VCaP (cell line): ENCODE measurements around the gene WDR26.

Experiments
- H3K27ac ChIP-seq: fragments of 450-650 bp; 2 replicates; pipeline ENCODE4 v1.5.1; 2017
- CTCF ChIP-seq: fragments of 450-650 bp; conservative IDR thresholded peaks from 2 replicates; pipeline ENCODE4 v1.5.1; 2017; ENCODE audit warnings: mild to moderate bottlenecking, moderate library complexity

Gene WDR26

DNA sequence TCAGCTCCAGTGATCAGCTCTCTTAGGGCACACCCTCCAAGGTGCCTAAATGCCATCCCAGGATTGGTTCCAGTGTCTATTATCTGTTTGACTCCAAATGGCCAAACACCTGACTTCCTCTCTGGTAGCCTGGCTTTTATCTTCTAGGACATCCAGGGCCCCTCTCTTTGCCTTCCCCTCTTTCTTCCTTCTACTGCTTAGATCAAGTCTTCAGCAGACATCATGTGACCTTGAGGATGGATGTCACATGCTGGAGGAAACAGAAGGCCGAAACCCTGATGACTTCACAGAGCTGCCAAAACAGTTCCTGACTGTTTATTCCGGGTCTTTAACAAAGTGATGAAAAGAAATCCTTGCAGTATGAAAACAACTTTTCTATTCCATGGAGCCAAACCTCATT lies 24.4 kb upstream of the WDR26 start:
- H3K27ac ChIP-seq = no peak overlapping the region
- no peak for TF ChIP-seq CTCF

GRCh38 chr1:224458296-224458695 lies 23.7 kb upstream of the WDR26 start:
- H3K27ac ChIP-seq = no peak overlapping the region
- TF ChIP-seq CTCF = no peak

GRCh38 chr1:224457782-224458144 lies 23.2 kb upstream of the WDR26 start:
- peak; percentile 48 for TF ChIP-seq CTCF
- peak overlapping the region; percentile 82 for H3K27ac ChIP-seq

DNA sequence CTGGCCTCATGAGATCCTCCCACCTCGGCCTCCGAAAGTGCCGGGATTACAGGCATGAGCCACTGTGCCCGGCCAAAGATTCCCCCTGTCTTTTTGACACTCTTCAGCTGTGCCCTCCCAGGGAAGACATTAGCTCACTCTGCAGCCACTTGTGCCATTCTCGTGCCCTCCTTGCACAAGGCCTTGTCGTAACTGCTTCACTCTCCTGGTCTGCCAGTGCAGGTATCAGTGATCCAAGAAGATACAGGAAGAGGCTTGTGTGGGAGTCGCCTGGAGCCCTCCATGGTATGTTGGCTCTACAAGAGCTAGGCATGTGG lies 22.0 kb upstream of the WDR26 start:
- peak overlapping the region; percentile 82 for H3K27ac ChIP-seq
- no peak for TF ChIP-seq CTCF

- no peak for TF ChIP-seq CTCF
- peak overlapping the region; percentile 82 for H3K27ac ChIP-seq
These were observed 19.9 kb upstream of the WDR26 start for GRCh38 chr1:224454402-224455055.

- no peak for TF ChIP-seq CTCF
These were observed 16.2 kb upstream of the WDR26 start for GRCh38 chr1:224450561-224451350.

GRCh38 chr1:224450159-224450558 lies 15.6 kb upstream of the WDR26 start:
- no peak for TF ChIP-seq CTCF
- no peak overlapping the region for H3K27ac ChIP-seq

More at GRCh38 chr1:224450561-224451350, 16.2 kb upstream of the WDR26 start:
- H3K27ac ChIP-seq = no peak overlapping the region
